ENCODE measurements around the gene MMEL1.

MMEL1 gene

DNA sequence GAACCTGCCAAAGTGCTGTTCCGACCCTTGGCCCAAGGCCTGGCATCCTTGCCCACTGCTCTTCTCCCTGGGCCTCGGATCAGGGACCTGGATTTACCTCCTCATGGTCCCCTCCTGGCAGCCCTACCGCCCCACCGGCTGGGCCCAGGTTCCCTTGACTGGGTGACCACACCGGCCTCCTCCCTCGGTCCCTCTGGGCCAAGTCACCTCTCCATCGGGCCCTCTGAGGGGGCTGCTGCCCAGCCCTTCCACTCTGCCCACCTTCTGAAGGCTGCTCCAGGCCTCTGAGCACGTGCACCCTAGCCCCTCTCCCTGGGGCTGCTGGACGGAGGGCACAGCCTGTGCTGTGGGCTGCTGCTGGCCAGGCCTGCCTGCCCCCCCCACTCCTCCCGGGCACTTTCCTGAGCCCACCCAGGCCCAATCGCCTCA is 9.3 kb upstream of the MMEL1 start:
- DNase-seq: no peak

- no peak for DNase-seq
These were observed 8.7 kb upstream of the MMEL1 start for GRCh38 chr1:2641381-2642130.

GRCh38 chr1:2640626-2641025 is 7.8 kb upstream of the MMEL1 start:
- no peak for DNase-seq

DNA sequence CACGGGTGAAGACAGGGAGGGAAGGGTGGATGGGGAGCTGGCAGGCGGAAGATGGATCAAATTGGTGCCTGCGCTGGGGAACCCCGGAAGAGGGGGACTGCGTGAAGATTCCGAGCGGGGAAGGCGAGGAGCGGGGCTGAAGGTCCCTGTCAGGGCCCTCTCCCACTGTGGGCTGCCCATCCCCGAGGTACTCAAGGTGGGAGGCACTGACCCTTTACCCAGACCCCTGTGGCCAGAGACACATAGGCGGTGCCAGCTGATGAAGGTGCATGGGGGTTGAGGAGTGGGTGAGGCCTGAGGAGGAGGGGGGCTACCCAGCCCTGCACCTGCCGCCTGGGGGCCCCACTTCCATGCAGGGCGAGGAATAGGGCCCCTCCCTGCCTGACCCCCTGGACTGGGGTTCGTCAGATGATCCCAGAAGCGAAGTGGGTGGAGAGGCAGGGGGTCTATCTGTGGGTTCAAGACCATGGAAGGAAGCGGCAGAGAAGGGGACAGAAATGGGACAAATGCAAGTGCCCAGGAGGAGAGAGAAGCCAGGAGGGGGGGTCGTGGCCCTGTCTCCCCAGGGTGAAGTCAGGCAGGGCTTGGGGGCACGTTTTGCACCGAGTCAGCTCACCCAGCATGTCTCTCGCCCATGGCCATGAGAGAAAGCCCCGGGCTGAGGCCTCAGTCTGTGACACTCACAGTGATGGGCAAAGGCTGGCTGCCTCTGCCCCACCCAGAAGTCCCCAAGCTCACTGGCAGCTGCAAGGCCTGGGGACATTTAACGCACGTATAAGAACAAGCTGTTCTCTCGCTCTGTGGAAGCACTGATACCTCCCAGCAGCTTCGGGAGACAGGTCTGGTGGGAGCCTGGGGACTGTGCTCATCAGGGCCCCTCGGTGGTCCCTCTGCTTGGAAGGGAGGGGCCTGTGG is 7.0 kb upstream of the MMEL1 start:
- DNase-seq: no peak

DNA sequence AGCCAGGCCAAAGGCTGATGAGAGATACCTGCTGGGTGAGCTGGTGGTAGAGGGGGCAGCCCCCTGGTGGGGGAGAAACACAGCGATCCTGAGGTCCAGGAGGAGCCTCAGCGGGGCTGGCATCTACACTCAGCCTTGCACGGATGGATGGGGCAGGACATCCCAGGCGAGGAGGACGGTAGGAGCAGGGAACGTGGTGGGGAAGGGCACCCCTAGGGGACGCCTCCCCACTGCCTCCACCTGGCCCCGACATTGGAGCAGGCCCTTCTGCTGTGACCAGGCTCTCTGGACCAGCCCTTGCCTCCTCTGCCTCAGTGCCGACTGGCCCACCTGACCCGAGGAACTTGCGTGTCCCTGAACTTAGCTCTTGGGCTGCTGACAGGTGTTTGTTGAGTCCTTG is 6.4 kb upstream of the MMEL1 start:
- DNase-seq: no peak

- no peak for DNase-seq
These were observed 5.8 kb upstream of the MMEL1 start for GRCh38 chr1:2638466-2639115.

DNA sequence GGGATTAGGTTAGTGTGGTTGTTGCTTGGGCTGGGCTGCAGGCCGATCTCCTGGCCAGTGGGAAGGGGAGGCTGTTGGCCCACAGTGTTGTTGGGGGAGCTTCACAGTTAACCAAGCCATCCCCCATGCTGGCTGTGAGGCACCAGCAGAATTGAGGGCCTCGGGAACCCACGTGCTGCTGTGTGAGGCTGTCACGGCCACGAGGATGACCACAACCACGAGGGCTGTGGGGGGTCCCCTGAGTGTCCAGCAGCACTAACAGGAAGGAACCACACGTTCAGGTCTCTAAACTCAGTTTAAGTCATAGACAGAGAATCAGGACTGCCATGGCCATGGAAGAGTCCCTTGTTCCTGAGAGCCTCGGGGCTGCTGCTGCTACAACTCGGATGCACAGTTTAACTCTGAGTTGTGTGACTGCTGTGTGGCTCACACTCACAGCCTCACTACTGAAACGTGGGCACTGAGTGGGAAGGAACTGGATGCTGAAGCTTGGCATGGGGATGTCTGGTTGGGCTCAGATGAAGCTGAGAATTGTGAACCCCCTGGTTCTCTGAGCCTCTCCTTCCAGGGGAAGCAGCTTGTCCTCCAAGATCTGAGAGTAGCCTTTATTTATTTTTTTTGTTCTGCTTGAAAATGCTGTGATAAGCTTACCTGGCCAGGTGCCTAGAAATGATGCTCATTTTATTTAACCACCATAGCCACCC is 4.8 kb upstream of the MMEL1 start:
- DNase-seq: no peak

DNA sequence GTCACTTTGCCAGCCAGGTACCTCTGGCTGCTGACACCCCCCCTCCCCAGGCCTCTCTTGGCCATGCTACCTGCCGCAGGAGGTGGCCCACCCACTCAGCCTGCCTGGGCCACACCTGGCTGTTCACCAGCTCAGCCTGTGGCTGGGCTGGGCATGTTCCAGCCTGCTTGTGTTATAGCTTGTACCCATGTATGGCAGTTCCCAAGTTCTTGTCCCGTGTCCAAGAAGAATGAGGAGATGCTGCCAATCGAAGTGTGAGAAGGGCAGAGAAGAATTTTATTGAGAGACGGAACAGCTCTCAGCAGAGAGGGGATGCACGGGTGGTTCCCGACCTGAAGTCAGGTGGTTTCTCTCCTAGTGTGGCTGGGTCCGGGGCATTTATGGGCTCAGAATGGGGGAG is 3.9 kb upstream of the MMEL1 start:
- DNase-seq: no peak

DNA sequence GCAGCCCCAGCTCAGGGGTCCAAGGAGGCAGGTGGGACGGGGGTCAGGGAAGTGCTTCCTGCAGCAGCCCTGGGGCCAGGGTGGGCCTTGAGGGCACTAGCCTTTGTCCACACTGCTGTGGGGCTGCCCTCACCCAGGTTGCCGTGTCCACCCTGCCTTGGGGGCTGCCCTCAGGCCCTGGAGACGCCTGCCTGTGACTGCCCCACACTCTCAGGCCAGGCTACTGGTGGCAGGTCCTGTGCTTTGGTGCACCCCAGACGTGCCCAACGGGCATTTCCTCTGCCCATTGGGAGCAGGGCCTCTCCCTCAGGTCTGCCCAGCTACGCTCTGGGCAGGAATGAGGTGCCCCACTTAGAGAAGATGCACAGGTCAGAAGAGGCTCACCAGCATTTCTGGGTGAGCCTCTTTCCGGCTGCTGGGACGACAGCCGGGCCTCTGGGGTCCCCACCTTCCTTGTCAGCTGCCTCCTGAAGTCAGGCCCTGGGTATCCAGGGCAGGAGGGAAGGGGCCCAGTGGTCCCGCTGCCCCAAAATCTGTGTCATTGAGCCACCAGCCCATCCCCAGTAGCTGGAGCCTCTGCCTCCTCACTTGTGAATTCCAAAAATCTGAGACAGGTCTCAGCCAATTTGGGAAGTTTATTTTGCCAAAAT is 2.7 kb upstream of the MMEL1 start:
- DNase-seq: no peak

GRCh38 chr1:2633936-2634491 is 1.2 kb upstream of the MMEL1 start:
- no peak for DNase-seq

DNA sequence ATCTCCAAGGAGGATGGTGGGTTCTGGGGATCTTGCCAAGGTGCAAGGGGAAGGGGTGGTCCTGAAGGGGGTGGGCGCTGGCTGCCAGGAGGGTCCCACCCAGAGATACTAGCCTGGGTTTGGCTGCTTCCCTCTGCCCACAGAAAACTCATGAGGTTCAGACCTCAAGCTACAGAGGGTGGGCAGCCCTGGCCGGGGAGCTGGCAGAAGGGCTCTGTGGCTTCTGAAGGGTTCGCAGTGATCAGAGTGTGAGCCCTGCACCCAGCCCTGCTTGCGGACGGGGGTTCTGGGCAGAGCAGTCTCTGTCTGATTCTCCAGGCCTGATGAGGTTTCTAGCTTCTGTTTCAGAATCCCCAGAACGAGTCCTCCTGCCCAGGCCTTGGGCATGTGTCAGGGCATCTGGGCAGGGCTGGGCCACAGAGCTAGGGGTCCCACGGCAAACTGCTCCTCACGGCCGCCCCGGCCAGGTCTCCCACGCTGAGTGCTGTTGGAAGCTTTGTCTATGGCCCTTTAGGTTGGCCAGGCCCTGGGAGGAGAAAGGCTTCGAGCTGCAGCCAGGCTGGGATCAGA is 635 bp upstream of the MMEL1 start:
- DNase-seq: no peak

DNA sequence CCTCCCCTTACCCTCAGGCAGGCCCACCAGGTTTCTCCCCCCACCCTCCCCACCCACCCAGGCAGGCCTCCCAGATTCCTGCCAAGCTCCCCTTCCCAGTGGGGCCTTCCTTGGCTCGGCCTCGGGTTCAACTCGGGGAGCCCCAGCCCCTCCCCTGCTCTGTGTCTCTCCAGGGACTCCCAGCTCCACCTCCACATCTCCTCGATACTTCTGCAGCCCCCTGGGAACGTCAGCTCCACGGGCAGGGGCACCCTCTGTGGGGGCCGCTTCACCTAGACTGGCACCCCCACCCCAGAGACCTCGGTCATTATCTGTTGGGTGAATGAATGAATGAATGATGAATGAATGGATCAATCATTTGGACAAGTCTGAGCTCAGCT is 775 bp downstream of the MMEL1 start:
- DNase-seq: no peak

GRCh38 chr1:2631136-2632050 is 1.4 kb downstream of the MMEL1 start:
- no peak for DNase-seq

GRCh38 chr1:2630498-2631135 is 2.2 kb downstream of the MMEL1 start:
- DNase-seq: no peak

DNA sequence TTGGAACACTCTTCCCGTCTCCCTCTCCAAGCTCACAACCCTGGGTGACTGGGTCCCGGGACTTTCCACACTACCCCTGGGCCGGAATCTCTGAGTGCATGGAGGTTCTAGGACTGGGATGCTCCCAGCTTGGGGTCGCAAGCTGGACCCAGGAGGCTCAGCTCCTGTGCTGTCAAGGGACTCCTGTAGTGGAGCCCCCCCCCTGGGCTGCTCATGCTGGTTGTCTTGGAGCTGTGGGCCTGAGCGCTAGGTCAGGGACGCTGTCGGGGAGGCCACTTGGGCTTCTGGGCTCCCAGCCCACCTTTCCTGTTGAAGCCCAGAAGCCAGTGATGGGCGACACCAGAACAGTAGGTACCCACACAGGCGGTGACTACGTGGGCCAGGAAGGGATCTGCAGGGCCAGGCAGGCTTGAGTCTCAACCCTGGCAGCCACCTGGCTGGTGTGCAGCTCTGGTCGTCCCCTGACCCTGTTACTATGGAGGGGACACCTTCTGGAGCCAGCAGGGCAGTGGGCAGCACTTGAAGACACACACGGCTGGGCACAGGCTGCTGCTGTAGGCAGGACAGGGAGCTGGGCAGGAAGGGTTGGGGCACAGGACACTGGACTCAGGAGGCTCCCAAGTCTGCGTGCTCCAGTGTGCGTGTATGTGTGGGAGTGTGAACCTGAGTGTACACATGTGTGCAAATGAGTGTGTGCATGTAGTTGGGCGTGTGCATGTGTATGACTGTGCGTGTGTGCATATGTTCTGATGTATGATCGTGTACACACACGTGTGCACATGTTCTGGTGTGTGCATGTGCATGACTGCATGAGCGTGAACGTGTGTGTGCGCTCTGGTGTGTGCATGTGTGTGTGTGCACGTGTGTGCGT is 3.0 kb downstream of the MMEL1 start:
- DNase-seq: no peak

- no peak for DNase-seq
These were observed 3.7 kb downstream of the MMEL1 start for GRCh38 chr1:2628933-2629626.

- no peak for DNase-seq
These were observed 4.5 kb downstream of the MMEL1 start for GRCh38 chr1:2628191-2628932.

DNA sequence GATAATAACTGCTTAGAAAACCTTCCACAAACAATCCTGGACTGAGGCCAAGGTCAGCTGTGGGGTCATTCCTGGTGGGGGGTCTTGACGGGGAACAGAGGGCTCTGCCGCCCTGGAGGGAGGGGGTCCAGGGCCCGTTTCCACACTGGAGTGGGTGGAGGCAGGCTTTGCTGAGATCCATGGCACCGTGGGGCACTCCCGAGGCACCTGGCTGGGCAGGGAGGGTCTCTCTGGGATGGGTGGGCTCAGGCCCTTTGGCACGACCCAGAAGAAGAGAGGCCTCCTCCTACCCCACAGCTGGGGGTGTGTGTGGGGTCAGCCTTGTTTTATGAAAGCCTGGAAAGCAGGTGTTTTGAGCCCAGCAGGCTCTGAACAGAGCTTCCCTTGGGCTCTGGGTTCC is 5.1 kb downstream of the MMEL1 start:
- no peak for DNase-seq

Data from NCI-H1048 (cell line).